ENCODE results near the gene KRT82.

KRT82 gene

DNA sequence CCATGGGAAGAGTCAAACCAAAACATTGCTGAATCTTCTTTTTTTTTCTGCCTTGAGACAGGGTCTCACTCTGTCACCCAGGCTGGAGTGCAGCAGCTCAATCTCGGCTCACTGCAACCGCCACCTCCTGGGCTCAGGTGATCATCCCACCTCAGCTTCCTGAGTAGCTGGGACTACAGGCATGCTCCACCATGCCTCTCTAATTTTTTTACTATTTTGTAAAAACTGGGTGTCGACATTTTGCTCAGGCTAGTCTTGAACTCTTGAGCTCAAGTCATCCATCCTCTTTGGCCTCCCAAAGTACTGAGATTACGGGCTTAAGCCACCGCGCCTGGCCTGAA lies 29.5 kb upstream of the KRT82 start:
- DNase-seq (ENCODE audit: low read depth in 2 of 2): no peak

GRCh38 chr12:52434760-52435530 lies 28.8 kb upstream of the KRT82 start:
- no peak for DNase-seq (ENCODE audit: low read depth in 2 of 2)

DNA sequence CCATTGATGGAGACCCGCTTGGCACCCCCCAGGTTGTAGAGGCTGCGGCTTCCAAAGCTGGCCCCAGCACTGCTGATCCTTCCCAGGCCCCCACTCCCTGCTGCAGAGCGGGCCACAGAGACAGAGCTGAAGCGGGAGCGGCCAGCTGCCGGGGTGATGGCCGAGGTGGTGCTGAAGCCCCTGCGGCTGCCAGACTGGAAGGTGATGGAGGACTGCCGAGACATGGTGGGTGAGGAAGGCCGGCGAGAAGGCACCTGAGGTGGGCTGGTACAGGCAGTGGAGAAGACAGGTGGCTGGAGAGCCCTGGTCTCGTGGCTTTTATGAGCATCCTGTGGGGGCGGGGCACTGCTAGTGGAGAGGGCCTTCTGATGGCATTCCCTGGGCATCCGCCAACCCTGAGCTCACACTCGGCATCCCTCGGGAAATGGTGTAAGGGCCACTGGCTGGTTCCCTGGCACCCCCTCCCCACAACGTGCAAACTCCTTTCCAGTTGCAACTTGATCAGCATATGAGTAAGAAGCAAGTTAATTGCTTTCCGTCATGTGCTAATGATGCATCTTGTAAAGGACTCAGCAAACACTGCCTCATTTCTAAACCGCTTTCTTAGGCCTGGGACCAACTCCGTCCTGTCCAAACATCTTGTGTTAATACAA lies 28.1 kb upstream of the KRT82 start, which contains the start of gene KRT75:
KRT75 (minus strand) TSS at position 291 of the 653 bp plus-strand sequence; CDS start at position 224, 67 bp downstream.
- no peak for DNase-seq (ENCODE audit: low read depth in 2 of 2)

GRCh38 chr12:52433501-52434080 lies 27.5 kb upstream of the KRT82 start:
- DNase-seq (ENCODE audit: low read depth in 2 of 2): no peak

- DNase-seq (ENCODE audit: low read depth in 2 of 2): no peak
Observed at GRCh38 chr12:52432559-52433207, 26.5 kb upstream of the KRT82 start.

GRCh38 chr12:52428121-52428520 lies 22.0 kb upstream of the KRT82 start:
- no peak for DNase-seq (ENCODE audit: low read depth in 2 of 2)

DNA sequence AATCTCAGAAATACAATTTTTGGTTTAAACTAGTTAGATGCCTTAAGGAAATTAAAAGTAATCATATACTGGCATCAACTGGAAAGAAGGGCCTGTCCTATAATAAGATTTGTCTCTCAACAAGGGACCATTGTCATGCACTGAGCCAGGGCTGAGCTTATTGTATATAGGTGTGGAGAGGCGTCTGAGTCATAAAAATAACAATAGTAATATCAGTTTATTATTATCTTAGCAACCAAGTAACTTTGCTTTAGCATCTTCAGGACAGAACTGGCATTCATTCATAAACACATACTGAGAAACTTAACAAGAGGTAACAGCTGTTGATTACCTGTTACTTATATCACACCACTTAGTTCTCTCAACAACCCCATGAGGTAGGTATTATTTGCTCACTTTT lies 20.9 kb upstream of the KRT82 start:
- no peak for DNase-seq (ENCODE audit: low read depth in 2 of 2)

DNA sequence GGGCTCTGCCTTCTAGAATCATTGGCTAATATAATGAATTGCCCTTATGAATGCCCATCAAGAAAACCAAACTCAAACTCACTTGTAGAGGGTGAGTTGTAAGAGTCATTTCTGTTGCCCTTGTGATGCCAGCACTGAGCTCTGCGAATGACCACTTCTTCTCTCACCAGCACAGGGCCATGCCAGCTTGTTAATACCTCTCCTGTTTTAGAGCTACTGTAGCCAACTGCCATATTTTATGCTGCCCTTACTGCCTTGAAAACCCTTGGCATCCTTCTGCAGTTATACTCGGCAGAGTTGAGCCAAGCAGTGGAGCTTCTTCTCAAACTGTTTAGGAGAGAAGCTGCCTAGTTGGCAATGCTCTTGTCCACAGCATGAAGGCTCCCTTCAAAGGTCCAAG lies 19.9 kb upstream of the KRT82 start:
- DNase-seq (ENCODE audit: low read depth in 2 of 2): no peak

- DNase-seq (ENCODE audit: low read depth in 2 of 2): no peak
Observed at GRCh38 chr12:52425466-52425865, 19.3 kb upstream of the KRT82 start.

DNA sequence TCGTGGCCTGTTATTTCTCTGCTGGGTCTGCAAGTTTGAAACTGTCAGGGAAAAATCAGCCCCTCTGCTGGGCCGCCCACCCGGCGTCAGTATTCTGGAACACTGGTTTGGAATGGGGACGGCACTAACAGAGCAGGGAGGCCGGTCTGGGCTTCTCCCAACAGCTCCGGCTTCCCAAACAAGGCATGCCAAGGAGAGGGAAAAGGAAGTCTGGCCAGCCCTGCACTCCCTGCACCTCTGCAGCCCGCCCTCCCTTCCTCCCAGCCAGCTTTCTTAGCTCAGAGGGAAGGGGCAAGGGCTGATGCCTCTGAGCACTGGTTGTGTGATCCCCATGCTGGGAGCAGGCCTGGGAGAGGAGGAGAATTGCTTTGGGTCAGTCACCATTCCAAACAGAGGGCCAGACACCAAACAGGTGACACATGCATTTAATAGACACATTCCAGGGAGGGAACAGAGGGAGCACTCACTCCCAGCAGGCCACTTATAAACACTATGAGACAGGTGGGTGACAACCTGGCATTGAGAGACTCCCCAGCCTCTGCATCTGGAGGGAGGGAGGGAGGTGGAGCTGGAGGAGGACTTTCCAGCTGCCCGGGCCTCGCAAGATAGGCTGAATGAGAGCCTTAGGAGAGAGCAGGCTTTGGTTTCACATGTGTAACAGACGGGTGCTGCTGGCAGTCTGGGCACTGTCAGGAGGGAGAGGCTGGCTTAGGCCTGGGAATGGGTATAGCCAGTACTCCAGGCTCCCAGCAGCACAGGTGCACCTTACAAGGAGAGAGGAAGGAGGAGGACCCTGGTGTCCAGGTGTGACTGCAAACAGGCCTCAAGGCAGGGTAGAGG lies 17.7 kb upstream of the KRT82 start:
- no peak for DNase-seq (ENCODE audit: low read depth in 2 of 2)

DNA sequence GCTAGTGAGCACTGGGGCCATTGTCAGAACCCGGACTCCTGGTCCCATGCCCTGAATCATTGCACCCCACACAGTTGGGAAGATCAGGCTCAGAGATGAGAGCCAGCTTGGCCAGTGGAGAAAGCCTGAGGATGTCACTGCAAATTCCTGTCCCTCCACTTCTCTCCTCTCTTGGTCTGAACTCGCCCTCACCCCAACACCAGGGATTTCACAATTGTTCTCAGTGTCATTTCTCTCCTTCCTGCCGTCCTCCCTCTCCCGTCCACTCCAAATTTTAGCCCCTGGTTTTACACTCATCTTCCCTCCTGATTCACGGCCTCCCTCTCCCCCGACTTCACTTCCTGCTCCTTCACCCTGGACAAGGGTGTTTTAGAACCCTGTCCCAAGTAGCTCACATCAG lies 16.9 kb upstream of the KRT82 start:
- no peak for DNase-seq (ENCODE audit: low read depth in 2 of 2)

DNA sequence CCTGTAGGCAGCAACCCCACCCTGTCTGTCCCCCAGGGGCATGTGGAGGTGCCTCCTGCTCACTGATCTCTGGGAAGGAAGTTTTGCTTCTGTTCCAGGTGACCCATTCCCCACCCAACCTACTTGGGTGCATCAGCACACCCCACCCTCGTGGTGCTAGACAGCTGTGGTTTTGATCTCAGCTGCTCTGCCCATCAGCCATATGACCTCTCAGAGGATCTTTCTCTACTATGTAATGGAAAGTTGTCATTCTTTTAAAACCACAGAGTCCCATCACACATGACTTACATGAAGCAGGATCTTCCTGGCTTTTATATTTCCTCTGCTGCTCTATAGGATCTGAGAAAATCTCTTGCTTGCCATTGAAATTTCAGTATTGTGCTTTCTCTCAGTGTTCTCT lies 13.5 kb upstream of the KRT82 start:
- DNase-seq (ENCODE audit: low read depth in 2 of 2): no peak

DNA sequence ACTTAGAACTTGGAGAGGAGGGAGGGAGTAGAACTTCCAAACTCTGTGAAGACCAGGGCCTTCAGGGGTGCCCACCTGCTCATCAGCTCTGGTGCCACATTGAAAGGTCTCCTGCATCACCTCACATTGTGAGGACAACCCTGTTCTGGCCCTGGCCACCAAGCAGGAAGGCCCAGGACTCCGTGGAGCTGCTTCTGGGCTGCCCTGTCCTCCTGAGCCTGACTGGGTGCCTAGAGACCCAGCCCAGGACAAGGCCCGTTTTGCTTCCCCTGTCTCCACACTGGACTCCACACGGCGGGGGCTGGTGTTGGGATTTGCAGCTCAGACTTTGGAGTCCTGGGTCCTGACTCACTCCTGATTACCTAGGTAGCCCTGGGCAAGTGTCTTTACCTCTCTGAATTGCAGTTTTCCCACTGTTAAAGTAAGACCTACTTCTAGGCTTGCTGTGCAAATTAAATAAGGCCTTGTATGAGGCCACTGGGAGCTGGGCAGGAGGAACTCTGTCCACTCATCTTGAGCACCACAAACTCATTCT lies 12.5 kb upstream of the KRT82 start:
- DNase-seq (ENCODE audit: low read depth in 2 of 2): no peak

- DNase-seq (ENCODE audit: low read depth in 2 of 2): no peak
Observed at GRCh38 chr12:52417740-52418139, 11.6 kb upstream of the KRT82 start.

DNA sequence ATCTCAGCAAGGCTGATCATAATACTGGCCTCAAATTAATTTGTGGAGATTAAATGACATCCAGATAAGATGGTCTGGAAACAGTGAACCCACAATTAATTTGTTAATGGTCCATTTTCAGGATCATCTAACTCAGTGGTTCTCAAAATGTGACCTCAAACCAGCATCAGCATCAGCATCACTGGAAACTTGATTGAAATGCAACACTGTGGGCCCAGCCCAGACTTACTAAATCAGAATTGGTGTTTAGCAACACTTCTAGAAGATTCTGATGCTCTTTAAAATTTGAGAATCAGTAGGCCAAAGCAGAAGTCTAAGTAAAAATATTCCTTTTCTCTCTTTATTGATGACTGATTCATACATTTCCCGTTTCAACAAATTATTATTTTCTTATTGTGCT lies 10.7 kb upstream of the KRT82 start:
- no peak for DNase-seq (ENCODE audit: low read depth in 2 of 2)

- DNase-seq (ENCODE audit: low read depth in 2 of 2): no peak
Observed at GRCh38 chr12:52415870-52416750, 10.0 kb upstream of the KRT82 start.

DNA sequence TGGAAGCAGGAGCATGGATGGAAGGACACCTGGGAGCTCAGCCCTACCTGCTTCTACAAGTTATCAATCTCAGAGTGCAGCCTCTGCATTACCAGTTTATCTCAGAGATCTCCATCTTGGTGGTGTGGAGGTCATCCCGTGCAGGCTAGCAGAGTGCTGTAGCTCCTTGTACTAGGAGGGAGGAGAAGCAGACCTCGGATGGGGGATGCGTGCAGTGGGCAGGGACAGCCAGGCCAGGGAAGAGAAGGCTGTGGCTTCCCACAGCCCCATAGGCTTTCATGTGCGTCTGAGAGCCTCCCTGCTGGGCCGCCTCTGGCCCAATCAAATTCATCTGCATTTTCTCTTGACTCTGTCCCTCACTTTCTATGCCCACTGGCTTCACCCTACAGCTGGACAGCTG lies 8.8 kb upstream of the KRT82 start:
- no peak for DNase-seq (ENCODE audit: low read depth in 2 of 2)

- DNase-seq (ENCODE audit: low read depth in 2 of 2): no peak
Observed at GRCh38 chr12:52413782-52414345, 7.7 kb upstream of the KRT82 start.

GRCh38 chr12:52413202-52413601 lies 7.1 kb upstream of the KRT82 start:
- no peak for DNase-seq (ENCODE audit: low read depth in 2 of 2)

GRCh38 chr12:52411815-52412214 lies 5.7 kb upstream of the KRT82 start:
- DNase-seq (ENCODE audit: low read depth in 2 of 2): no peak

All from activated CD8-positive, alpha-beta memory T cell treated with anti-CD3 and anti-CD28 coated beads for 4 hours (primary cell).